ENCODE results near the gene WDR74.
A peak's percentile ranks its signal among the peaks of the same experiment; 100 is the strongest.
"Not testable (repeated sequence)": the region's sequence is repeated elsewhere in the genome, so short reads cannot be mapped to it uniquely, and the experiment has no call there.

WDR74 gene

DNA sequence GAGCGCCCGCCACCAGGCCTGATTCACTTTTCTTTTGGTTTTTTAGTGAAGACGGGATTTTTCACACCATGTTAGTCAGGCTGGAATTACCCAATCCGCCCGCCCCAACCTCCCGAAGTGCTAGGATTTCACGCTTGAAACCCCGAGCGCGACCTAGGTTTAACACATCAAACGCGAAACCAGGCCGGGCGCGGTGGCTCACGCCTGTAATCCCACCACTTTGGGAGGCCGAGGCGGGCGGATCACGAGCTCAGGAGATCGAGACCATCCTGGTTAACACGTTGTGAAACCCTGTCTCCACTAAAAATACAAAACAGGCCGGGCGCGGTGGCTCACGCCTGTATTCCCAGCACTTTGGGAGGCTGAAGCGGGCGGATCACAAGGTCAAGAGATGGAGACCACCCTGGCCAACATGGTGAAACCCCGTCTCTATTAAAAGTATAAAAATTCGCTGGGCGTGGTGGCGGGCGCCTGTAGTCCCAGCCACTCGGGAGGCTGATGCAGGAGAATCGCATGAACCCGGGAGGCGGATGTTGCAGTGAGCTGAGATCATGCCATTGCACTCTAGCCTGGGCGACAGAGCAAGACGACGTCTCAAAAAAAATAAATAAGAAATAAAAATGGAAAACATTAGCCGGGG lies 1.5 kb upstream of the WDR74 start:
- DNase-seq = peak in 1 of 2 experiments; percentile 55

GRCh38 chr11:62835336-62835735 lies 4.1 kb downstream of the WDR74 start:
- no peak for DNase-seq

GRCh38 chr11:62832336-62833234 lies 6.8 kb downstream of the WDR74 start, which contains the start of gene TEX54:
Gene TEX54, minus strand, starts transcription at chr11:62832841.
- peak in 1 of 2 experiments; percentile 81 for DNase-seq

DNA sequence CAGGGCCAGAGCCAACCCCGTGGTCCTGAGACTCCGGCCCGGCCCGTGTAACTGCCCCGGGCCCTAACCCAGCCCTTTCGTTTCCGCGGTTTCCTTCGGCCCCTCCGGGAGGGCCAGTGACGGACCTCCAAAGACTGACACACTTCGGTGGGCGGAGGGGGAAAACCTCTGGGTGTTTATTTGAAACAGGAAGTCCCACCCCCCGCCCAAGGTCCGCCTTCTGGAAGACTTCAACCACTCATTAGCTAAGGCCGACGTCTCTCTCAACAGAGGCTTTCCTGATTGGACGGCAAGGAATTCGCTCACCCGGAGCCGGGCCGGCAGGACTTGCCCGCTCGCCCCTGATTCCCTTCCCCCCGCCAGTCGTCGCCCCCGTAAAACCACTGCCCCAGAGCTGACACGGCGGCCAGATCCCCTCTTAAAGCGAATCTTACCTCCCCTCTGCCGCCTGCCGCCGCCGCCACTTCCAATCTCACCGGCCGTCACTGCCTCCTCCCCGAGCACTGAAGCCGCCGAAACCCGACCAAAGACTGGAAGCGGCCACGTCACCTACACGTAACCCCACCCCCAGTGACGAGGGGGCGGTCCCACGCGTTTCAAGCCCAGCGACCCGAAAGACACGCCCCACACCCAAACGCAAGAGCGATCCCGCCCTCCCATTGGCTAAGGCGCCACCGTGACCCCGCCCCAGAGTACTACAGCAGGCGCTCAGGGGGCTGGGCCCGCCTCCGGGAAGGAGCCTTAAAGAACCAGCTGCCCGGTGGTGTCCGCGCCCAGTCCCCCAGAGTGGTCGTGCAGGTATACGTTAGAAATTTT lies 7.7 kb downstream of the WDR74 start, which contains the start of gene STX5:
Gene STX5, minus strand, starts transcription at position 532 of the 816 bp plus-strand sequence. CDS start 808 bp downstream, outside the sequence.
- peak; percentile 97 for DNase-seq

- peak; percentile 58 to 71 for DNase-seq
Measured at GRCh38 chr11:62830904-62831519, 8.4 kb downstream of the WDR74 start.

DNA sequence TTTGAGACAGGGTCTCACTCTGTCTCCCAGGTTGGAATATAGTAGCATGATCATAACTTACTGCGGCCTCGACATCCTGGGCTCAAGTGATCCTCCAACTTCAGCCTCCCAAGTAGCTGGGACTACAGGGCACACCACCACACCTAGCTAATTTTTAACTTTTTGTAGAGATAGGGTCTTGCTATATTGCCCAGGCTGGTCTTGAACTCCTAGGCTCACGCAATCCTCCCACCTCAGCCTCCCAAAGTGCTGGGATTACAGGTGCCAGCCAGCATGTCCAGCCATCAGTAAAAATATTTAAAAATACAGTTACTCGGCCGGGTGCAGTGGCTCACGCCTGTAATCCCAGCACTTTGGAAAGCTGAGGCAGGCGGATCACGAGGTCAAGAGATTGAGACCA lies 11.3 kb downstream of the WDR74 start:
- not testable (repeated sequence) for DNase-seq

DNA sequence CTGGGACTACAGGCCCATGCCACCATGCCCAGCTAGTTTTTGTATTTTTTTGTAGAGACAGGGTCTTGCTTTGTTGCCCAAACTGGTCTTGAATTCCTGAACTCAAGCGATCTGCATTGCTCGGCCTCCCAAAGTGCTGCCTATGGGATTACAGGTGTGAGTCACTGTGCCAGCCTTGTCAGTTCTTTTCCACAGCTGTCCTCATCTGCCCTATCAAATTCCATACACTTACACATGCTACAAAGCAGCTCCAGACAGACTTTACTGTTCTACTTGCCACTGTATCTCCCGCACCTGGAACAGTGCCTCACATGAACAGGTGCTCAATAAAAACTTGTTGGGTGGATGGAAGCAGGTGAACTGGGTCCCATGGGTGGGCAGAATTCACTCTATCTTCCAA lies 15.7 kb downstream of the WDR74 start:
- DNase-seq = no peak

DNA sequence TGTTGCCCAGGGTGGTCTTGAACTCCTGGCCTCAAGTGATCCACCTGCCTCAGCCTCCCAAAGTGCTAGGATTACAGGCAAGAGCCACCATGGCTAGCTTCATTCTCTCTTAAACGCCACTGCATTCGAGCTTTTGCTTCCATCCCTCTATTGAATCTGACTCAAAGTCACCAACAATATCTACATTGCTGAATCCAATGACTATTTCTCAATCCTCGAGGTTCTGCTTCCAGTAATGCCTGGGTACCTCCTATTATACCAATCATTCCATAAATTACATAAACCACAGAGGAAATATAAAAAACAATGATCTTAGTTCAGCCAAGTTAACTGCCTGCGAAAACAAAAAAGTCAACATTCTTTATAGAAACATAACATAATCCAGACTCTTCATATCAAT lies 22.3 kb downstream of the WDR74 start:
- DNase-seq = no peak

- DNase-seq = no peak
Measured at GRCh38 chr11:62816557-62816956, 22.8 kb downstream of the WDR74 start.

GRCh38 chr11:62811659-62812058 lies 27.7 kb downstream of the WDR74 start:
- no peak for DNase-seq

DNA sequence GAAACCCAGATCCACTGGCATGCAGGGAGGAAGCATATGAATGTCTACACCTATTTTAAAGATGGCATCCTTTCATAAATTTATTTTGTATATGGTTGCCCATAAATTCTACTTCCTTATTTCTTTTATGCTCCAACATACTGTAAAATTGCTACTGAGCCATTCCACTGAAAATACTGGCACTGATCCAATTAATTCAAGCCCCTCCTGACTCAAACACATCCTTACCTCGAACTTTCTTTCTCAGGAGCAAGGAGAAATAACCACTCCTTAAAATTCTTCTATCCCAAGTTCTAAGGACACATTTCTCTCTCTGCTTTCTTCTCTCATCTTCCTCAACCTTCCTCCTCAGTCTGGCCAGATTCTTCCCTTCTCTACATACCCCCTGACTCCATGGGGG lies 28.6 kb downstream of the WDR74 start:
- peak in 1 of 2 experiments; percentile 17 for DNase-seq

GRCh38 chr11:62806611-62807121 lies 32.7 kb downstream of the WDR74 start:
- peak; percentile 70 to 80 for DNase-seq

- peak in 1 of 2 experiments; percentile 37 for DNase-seq
Measured at GRCh38 chr11:62805961-62806441, 33.4 kb downstream of the WDR74 start.

DNA sequence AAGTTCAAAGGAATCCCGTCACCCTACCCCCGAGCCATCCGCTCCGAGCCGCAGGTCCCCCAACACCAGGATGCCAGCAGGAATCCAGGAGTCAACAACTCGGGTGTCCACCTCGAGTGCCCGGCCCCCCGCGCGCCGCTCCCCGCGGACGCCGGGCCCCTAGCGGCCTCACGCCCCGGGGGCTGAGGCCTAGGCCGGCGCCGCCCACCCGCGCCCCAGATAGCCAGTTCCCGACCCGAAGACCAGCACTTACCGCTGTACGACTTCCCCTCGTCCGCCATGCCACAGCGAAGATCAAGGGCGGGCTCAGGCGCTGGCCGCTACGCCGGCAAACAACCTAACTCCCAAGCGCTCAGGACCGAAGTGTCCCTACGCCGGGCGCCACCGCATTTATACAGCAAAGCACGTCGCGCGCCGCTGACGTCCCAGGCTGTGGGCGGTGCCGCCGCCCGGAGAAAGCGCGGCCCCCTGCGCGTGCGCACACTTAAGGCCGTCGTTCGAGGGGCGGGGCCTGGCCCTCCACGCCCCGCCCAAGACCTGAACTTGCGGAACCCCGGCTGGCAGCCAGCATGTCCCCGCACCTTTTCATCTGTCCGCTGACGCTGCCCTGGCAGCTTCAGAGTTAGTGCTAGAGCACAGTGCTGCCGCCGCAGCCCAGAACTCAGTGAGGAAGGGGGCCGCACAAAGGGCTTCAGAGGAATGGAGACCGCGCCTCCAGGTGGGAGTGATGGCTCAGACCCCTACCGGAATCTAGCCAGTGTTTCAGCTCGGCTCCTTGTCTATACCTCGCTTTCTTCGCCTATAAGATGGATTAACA lies 34.1 kb downstream of the WDR74 start, which contains the start of gene NXF1:
Gene NXF1, minus strand, starts transcription at position 365 of the 817 bp plus-strand sequence. Its CDS starts 84 bp downstream, at position 281.
- DNase-seq = peak; percentile 88 to 89

DNA sequence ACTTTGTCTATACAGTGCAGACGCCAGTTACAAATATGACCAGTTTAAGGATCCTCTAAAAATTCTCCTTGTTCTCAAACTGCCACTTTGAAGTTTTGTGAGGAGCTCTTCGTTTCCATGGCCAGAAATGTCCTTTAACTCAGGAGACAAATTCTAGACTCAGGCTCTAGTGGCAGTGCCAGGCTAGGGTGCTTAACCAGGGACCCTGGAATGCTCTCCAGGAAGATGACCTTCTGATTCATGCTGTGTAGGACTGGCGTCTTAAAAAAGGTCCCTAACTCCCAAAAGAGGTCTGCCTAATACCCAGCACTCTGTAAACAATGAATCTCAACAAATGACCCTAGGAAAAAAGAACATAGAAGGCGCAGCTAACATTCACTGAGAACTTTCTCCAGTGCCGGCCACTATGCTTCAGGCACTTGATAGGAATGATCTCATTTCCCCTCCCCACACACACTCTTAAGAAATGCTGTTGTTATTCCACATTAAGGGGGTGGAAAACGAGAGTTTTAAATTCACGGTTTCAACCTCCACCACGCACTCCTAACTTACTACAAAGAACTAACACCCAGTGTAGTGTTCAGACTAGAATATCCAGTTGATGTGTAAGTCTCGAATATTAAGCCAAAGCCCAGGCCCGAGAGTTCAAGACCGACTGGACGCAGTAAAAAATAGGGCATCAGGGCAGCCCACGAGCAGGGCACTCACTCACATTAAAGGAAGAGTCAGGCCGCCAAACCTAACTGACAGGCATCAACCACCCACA lies 34.9 kb downstream of the WDR74 start:
- DNase-seq = peak in 1 of 2 experiments; percentile 38

DNA sequence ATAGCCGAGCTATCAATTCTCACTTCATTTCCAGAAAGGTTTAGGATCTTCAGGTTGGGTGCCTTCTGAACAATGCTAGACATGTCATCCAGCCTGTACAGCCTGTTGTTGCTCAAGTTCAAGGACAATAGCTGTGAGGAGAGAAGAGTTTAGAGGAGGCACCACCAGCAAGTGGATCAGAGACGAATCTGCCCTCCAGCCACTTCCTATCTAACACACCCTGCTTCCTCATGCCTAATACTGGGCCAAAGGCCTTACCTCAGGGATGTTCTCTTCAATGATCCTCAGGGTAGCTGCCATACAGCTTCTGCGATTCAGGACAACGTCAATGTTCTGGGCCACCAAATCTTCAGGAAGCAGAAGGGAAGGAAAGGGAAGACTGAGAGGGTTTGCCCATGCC lies 38.3 kb downstream of the WDR74 start:
- DNase-seq = no peak

DNA sequence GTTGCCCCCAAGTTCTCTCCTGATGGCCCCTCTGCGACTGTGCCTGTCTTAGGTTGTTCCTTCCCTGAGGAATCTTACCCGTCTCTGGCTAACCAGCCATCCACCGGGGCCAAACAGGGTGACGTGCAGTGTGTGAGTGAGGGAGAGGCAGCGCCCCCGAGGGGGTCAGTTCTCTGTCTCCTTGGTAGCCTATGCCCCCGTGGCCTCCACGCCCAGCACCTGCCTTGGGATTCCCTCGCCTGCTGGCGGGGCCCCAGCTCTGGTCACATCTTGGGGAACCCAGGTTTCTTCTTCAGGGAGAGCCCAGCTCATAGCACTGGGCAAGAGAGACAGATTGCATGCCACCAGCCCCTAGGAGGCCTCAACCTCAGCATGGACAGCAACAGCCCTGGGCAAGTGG lies 39.9 kb downstream of the WDR74 start:
- DNase-seq = no peak

- no peak for DNase-seq
Measured at GRCh38 chr11:62796281-62796680, 43.1 kb downstream of the WDR74 start.

GRCh38 chr11:62794201-62794775 lies 45.1 kb downstream of the WDR74 start:
- no peak for DNase-seq

DNA sequence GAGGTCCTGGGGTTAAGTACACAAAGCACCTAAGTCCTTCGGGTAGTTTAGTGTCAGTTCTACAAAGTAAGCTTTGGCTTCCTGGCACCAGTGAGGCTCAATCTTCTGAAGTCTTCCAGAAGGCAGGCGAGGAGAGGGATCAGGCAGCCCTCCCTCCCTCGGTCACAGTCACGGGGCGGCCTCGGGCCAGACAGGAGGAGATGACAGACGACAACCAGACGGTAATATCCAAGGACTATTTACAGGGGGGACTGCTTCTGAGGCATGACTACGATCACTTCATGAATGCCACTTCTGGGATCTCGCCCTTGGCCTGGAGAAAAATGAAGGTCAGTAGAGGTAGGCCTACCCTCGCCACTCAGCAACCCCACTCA lies 47.2 kb downstream of the WDR74 start:
- DNase-seq = no peak

Measured in Kasumi-1 (cell line).